Measurements from ENCODE around the gene BBOF1. TPM values are rescaled to one million over a fixed set of nuclear protein-coding genes. Genes with fewer than 3 reads are reported as not detected.
A peak's percentile ranks its signal among the peaks of the same experiment; 100 is the strongest.

BBOF1 gene
- polyA plus RNA-seq, 3 donors = 1.6 to 7.6 (median 2.4) TPM

DNA sequence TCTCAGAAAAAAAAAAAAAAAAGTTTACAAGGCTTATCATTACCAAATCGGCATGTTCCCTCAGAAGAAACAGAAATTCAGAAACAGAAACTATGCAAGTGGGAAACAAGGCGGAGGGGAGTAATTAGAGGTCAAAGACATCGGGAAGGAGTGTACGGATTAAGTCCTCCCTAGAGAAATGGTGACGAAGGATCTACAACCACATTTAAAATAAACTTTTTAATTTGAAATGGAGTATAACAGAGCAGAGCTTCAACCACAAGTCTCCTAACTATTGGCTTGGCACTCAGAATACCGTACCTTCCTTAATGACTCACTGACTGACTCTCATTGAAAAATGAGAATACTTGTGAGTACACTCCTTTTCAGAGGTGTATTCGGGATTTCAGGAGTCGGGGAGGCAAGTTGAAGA is 969 bp upstream of the BBOF1 start:
- WGBS, 3 donors = 0 to 4% (median 2%) methylated on average over 8 of the region's 8 CpGs
- H3K27ac ChIP-seq (ENCODE audit: low read depth, low read length) = peak overlapping the region; percentile 94

GRCh38 chr14:74019408-74020137 is 424 bp downstream of the BBOF1 start:
- WGBS, 3 donors = 2 to 6% (median 3%) methylated on average over 21 of the region's 21 CpGs
- H3K27ac ChIP-seq (ENCODE audit: low read depth, low read length) = no peak overlapping the region

DNA sequence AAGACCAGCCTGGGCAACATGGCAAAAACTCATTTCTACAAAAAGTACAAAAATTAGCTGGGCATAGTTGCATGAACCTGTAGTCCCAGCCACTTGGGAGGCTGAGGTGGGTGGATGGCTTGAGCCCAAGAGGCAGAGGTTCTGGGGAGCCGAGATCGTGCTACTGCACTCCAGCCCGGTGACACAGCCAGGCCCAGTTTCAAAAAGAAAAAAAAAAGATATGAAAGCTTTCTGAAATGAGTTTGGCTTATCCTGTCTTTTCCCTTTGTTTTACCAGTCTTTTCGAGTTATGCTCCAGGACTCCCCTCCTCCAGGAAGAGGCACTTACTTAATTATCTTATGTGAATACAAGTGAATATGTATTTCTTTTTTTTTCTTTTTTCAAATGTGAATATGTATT is 3.2 kb downstream of the BBOF1 start:
- 84 to 91% (median 91%) methylated on average over 4 of the region's 4 CpGs for WGBS, 3 donors
- H3K27ac ChIP-seq (ENCODE audit: low read depth, low read length) = no peak overlapping the region

GRCh38 chr14:74029136-74029535 is 10.0 kb downstream of the BBOF1 start:
- WGBS, 3 donors = 94 to 97% (median 97%) methylated on average over 3 of the region's 3 CpGs
- H3K27ac ChIP-seq (ENCODE audit: low read depth, low read length) = no peak overlapping the region

DNA sequence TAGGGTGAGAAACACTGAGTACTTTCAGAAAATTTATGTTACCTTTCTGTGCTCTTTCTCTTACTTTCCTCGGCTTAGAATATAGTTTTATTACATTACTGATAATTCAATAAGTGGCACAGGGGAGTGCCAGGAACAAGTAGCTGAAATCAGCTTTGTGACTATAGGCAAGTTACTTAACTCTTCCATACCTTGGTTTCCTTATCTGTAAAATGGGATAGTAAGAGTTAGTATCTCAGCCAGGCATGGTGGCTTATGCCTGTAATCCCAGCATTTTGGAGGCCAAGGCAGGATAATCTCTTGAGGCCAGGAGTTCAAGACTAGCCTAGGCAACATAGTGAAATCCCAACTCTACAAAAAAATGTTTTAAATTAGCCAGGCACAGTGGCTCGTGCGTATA is 15.4 kb downstream of the BBOF1 start:
- WGBS, 3 donors = 87 to 92% (median 91%) methylated on average over 3 of the region's 3 CpGs
- no peak overlapping the region for H3K27ac ChIP-seq (ENCODE audit: low read depth, low read length)

- H3K27ac ChIP-seq (ENCODE audit: low read depth, low read length) = no peak overlapping the region
- 92 to 98% (median 97%) methylated on average over 4 of the region's 4 CpGs for WGBS, 3 donors
Observed at GRCh38 chr14:74035556-74035955, 16.4 kb downstream of the BBOF1 start.

GRCh38 chr14:74038020-74038859 is 19.1 kb downstream of the BBOF1 start:
- H3K27ac ChIP-seq (ENCODE audit: low read depth, low read length) = no peak overlapping the region
- 65 to 69% (median 66%) methylated on average over 3 of the region's 3 CpGs for WGBS, 3 donors

DNA sequence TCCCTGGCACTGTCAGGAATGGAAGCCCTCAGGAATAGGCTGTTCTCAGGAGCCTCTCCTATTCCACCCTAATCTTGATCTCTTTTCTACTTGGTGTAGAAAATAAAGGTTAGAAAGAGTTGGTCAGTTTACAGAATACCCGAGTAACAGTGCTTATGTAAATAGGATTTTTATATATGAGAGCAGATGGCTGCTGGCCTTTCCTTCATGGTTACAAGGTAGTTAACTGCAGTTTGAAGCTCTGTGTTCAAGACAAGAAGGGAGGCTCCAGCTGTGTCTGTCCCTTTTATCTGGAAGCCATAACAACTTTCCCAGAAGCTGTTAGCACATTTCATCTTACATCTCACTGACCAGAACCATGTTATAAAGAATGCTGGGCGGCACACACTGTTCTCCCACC is 23.1 kb downstream of the BBOF1 start:
- no peak overlapping the region for H3K27ac ChIP-seq (ENCODE audit: low read depth, low read length)
- WGBS, 3 donors = 68 to 83% (median 77%) methylated on average over 2 of the region's 2 CpGs

GRCh38 chr14:74045522-74045921 is 26.4 kb downstream of the BBOF1 start:
- H3K27ac ChIP-seq (ENCODE audit: low read depth, low read length) = no peak overlapping the region
- 97 to 99% (median 98%) methylated on average over 4 of the region's 4 CpGs for WGBS, 3 donors

DNA sequence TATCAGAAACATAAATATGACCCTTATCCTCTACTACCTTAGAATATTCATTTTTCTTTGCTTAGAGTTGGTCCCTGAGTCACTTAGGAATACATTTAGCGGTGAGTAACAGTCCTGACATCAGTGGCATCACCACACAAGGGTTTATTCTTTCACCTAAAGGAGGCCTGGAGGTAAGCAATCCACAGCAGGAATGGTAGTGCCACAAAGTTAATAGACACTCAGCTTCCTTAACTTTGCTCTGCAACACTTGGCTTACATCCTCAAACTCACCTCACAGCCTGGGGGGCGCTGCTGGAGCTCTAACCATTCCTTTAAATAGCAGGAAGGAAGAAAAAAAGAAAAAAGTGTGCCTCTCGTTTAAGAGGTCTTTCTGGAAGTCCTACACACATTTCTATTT is 29.1 kb downstream of the BBOF1 start:
- no peak overlapping the region for H3K27ac ChIP-seq (ENCODE audit: low read depth, low read length)
- WGBS, 3 donors = 54 to 70% (median 60%) methylated on average over 3 of the region's 3 CpGs

DNA sequence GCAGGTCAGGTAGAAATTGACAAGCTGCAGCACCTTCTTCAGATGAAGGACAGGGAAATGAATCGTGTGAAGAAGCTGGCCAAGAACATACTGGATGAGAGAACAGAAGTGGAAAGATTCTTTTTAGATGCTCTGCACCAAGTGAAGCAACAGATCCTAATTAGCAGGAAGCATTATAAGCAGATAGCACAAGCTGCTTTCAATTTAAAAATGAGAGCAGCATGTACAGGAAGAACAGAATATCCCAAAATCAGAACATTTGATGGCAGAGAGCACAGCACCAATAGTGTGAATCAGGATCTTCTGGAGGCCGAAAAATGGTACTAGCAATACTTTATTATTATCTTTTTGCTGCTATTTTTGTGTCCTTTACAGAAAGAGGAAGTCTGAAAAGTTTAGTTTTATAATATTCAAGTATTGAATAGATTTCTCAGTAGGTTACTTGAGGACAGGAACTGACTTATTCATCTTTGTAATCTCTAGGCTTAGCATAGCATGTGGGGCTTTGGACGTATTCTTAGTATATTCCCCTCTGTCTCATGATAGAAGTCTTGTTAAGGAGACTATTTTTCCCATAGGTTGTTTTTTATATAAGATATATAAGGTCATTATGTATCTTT is 30.8 kb downstream of the BBOF1 start:
- WGBS, 3 donors = 60 to 81% (median 67%) methylated on average over 3 of the region's 3 CpGs
- H3K27ac ChIP-seq (ENCODE audit: low read depth, low read length) = no peak overlapping the region

GRCh38 chr14:74062809-74063150 is 43.6 kb downstream of the BBOF1 start:
- 78 to 84% (median 81%) methylated on average over 2 of the region's 2 CpGs for whole genome bisulfite sequencing, 3 donors

DNA sequence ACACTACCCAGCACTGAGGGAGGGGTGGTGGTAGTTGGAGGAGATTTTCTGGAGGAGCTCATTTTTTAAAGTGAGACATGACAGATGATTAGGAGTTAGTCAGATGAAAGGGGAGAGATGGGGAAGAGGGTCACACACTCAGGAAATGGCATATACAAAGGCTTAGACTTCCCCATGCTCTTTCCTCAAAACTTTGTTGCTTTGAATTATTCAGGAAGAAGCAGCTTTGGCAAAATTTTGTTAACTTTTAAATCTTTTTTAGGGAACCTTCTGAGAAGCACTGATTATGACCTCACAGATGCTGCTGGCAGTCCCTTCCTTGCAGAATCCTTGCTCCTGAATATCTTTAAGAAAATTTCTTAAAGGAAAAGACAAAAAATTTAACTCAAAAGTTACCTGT is 45.3 kb downstream of the BBOF1 start:
- no peak overlapping the region for H3K27ac ChIP-seq (ENCODE audit: low read depth, low read length)

More at GRCh38 chr14:74062809-74063150, 43.6 kb downstream of the BBOF1 start:
- no peak overlapping the region for H3K27ac ChIP-seq (ENCODE audit: low read depth, low read length)

DNA sequence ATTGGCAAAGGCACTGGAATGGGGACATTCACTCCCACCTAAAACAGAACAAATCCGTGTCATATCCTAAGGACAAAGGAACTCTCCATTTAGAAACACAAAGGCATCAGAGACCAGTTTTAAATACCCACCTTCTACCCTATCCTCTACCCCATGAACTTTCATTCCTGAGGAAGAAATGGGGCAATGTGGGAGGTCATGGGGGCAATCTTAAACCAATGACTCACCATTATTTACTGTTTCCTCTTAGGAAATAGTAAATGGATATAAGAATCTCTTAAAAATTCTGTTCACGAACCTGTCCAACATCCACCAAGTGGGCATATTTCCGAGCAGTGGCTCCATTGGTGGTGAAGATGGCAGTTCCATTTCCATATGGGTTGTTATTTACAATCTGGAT is 45.7 kb downstream of the BBOF1 start:
- WGBS, 3 donors = 80 to 95% (median 88%) methylated on average over 3 of the region's 3 CpGs
- H3K27ac ChIP-seq (ENCODE audit: low read depth, low read length) = no peak overlapping the region

DNA sequence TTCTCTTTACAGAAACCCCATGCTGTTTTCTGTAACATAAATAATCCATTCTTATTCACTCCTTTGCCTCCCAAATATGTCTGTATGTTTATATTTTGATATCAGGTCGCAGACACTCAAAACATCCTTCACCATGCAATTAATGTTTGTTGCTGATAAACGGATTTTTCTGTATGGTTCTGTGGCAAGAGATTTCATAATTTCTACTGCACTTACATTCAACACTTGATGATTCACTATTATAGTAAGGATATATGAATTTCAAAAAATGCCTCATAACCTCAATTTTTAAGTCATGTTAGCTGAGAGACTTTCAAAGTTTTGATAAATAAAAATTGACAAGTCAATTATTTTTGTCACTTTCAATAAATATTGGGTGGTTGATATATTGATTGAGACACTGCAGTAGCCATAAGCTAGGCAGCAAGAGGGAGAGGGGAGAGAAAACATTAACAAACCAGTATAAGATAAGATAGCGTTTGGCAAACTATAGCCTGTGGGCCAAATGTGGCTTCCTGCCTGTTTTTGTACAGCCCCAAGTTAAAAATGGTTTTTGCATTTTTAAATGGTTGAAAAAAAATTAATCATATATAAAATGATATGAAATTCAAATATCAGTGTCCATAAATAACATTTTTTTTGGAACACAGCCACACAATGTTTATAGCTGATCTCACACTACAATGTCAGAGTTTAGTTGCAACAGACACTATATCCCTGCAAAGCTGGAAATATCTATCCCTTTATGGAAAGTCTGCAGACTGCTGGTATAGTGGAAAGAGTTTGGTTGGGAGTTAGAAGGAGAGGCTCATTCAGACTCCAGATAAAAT is 46.8 kb downstream of the BBOF1 start:
- 60 to 84% (median 82%) methylated on average over 3 of the region's 3 CpGs for WGBS, 3 donors
- no peak overlapping the region for H3K27ac ChIP-seq (ENCODE audit: low read depth, low read length)

DNA sequence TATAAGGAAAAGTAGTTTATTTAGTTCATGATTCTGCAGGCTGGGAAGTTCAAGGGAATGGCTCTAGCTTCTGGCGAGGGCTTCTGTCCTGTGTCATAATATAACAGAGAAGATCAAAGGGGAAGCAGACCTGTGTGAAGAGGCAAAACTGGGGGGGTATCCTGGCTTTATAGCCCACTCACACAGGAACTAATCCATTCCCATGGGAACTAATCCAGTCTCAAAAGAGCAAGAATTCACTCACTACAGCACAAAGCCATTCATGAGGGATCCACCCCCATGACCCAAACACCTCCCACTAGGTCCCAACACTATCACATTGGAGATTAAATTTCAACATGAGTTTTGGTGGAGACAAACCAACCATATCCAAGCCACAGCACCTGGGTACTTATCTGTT is 58.3 kb downstream of the BBOF1 start:
- no peak overlapping the region for H3K27ac ChIP-seq (ENCODE audit: low read depth, low read length)
- WGBS, 3 donors = 65 to 79% (median 77%) methylated on average over 1 of the region's 1 CpG

GRCh38 chr14:74080820-74081460 is 61.8 kb downstream of the BBOF1 start:
- H3K27ac ChIP-seq (ENCODE audit: low read depth, low read length) = no peak overlapping the region
- WGBS, 3 donors = 27 to 77% (median 62%) methylated on average over 4 of the region's 4 CpGs

DNA sequence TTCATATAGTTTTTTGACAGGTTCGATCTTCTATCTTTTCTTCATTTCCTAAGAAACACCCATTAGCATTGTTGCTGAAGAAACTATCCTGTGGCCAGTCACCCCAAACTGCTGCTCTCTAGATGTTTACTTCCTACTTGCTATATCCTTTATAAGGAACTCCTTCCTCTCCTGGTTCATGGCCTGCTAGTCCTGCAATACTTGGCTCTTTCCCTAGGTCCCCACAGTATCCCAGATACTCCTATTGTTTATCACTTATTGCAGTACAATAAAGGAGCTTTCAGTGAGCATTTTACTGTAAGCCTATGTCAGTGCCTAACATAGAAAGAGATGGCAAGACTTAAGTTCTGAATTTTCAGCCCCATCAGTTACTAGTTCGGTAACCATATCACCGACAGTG is 62.3 kb downstream of the BBOF1 start:
- WGBS, 3 donors = 88 to 91% (median 89%) methylated on average over 3 of the region's 3 CpGs
- no peak overlapping the region for H3K27ac ChIP-seq (ENCODE audit: low read depth, low read length)
